HG02642 (cell line): Measurements from ENCODE around the gene PDZRN3.
"Not testable (repeated sequence)": the region's sequence is repeated elsewhere in the genome, so short reads cannot be mapped to it uniquely, and the experiment has no call there.

Source experiments
- ATAC-seq: cut with Tn5 transposase; IDR thresholded peaks from one replicate; pipeline ENCODE4 v1.9.1; 2021; ENCODE audit warnings: mild to moderate bottlenecking; ENCODE audit not compliant: unreplicated experiment, poor library complexity

The PDZRN3 gene

GRCh38 chr3:73471986-73472787, 152.6 kb downstream of the PDZRN3 start:
- ATAC-seq: no peak

DNA sequence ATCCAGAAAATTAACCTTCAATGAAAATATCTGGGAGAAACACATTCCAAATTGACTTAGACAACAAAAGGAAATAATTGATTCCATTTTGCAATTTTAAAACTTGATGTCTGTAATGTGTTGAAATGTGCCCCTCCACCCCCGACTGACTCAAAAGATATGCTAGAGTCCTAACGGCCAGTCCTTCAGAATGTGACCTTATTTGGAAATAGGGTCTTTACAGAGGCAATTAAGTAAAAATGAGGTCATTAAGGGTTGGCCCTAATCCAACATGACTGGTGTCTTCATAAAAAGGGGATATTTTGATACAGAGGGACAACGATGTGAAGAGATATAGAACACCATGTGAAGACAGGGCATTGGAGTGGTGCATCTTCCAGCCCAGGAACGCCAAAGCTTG, 153.9 kb downstream of the PDZRN3 start:
- no peak for ATAC-seq

GRCh38 chr3:73469331-73469730, 155.4 kb downstream of the PDZRN3 start:
- no peak for ATAC-seq

GRCh38 chr3:73467211-73467610, 157.5 kb downstream of the PDZRN3 start:
- no peak for ATAC-seq

- no peak for ATAC-seq
These were observed 158.8 kb downstream of the PDZRN3 start for GRCh38 chr3:73465926-73466325.

DNA sequence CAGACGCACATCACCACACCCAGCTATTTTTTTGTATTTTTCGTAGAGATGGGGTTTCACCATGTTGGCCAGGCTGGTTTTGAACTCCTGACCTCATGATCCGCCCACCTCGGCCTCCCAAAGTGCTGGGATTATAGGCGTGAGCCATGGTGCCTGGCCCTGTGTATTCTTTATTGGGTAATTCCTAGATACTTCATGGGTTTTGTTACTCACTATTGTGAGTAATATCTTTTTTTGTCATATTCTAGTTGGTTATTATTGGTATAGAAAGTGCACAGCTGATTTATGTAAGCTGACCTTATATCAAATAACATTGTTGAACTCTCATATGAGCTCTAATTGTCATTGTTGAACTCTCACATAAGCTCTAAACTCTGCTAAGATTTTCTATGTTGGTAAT, 160.6 kb downstream of the PDZRN3 start:
- not testable (repeated sequence) for ATAC-seq

DNA sequence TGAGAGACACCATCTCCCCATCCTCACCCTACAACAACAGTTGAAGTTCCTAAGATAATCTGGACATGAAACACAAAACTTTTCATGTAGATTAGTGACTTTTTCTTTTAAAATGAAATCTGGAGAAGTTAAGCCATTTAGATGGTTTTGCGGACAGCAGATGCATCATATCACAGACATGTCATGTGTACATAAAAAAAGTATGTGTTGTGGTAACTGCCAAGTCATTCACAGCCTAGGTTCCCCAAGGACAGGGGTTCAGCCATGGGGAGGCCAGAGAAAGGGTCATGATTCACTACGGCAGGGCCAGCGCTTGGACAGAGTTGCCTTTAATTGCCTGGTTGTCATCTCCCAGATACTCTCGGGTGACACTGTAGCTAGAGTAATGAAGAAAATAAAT, 163.2 kb downstream of the PDZRN3 start:
- ATAC-seq: no peak

GRCh38 chr3:73459711-73460110, 165.0 kb downstream of the PDZRN3 start:
- ATAC-seq: no peak

- ATAC-seq: no peak
These were observed 171.1 kb downstream of the PDZRN3 start for GRCh38 chr3:73453666-73454065.

DNA sequence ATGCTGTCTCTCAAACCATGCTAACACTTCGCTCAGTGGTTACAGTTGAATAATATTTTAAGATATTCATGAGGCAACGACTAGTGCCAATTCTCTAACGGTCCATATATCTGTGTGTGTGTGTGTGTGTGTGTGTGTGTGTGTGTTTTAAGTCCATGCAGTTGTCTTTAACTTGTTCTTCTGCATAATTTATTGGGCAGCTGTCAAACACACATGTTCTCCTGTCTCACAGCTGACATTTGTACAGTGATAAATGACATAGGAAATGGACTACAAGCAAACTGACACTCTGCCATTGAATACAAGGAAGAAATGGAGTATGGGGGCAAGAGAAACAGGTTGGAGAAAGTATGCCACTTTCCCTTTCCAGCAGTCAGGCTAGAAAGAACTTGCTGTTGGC, 172.0 kb downstream of the PDZRN3 start:
- ATAC-seq: no peak

DNA sequence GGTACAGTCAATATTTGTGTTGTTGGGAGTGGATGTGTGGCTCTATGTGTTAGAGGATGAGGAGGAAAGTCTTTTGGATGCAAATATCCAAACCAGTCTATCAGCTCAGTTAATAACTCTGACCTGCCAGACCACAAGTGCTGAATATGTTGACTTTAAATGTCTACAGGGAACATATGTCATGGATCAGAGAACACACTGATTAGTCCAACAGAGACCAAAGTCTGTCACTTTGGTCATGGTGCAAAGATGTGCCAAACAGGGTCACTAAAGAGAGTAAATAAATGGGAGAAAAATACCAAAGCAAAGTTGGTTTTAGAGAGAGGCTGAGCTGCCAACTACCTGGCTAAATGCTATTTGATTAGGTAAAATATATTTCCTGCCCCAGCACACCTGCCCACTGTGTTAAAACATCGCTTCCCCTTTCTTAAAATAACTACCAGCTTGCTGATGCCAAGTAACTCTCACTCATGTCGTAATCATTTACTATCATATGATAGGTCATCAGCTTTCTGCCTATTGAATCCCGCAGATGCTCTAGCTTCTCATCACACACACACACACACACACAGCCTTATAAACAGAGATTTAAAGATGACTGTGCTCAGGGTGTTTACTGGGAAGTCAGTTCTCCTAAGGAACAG, 173.3 kb downstream of the PDZRN3 start:
- peak; percentile 35 for ATAC-seq

DNA sequence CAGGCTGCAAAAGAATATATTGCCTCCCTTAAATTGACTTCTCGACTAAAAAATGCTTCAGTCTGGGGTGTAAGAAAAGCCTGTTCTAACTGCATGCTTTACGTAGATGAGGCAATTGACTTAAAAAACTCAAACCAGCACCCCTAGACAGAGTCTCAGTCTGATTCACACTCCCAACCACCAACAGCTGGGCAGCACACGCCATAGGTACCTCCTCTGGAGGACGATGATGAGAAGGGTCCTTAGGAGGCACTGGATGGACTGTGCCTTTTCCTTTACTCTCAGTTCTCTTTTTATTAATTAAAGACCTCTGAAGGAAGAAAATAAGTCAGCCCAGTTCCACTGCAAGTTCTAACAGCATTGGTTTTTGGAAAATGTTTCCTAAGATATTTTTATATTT, 175.0 kb downstream of the PDZRN3 start:
- ATAC-seq: peak; percentile 49

DNA sequence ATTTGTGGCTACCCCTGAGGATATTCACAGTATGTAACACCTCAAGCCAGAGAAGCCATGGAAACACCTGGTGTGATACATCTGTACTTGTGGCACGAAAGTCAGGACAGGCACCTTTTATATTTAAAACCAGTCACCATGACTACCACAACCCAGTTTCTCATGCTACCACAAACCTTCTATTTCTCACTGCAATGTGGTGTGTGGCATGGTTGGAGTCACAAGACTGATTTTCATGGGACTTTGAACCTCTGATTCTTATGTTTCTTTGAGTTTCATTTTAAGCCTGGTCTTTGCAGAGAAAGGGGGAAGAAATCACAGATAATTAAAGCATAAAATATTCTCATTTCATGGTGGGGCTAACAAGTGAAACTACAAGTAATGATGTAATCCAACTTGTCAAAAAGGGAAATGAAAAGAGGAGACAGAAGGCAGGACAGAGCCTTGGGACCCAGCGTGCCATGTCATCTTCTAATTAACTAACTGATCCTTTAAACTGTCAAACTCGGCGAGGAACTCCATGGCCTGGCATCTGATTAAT, 175.9 kb downstream of the PDZRN3 start:
- peak; percentile 93 for ATAC-seq

GRCh38 chr3:73448041-73448440, 176.7 kb downstream of the PDZRN3 start:
- no peak for ATAC-seq

DNA sequence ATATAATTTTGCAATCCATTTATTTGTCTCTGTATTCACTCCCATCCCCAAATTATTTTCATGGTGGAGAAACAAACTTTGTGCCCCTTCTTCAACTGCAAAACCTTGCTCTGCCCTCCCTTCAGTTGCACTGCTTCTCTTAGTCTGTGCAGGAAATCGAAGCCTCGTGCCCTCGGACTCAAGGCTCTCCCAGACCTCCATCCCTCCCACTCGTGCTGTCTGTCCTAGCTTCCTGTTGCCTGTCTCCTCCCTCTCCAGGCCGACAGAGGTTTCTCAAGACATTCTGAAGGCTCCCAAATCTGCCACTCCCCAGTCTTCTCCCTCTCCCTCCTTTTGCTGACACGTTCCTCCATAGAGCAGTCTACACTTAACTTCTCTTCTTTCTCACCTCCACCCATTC, 177.6 kb downstream of the PDZRN3 start:
- no peak for ATAC-seq

DNA sequence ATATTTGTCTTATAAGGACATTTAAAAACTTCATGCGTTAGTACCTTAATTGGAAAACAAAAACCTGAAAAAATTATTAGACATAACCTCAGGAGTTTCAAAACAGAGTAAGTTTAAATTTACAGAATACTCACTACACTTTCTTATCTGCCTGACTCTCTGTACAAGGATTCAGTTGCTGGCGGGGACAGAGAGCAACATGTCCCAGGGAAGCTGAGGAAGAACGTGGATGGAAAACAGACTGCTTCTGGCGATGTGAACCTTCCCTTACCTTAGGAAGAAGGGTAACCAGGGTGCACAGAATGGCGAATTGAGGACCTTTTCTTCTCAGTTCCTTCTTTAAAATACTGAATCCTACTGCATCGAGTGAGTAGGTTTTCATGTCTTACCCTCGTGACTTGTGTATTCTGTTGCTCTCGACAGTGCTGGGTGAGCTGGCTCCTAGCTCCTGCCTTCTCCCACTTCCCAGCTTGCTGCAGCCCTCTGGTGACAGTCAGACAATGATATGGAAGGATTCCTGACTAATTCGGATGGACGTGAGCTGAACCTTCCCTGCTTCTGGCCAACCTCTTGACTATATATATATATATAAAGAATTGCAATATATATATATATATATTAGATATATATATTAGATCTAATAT, 178.2 kb downstream of the PDZRN3 start:
- ATAC-seq: no peak

DNA sequence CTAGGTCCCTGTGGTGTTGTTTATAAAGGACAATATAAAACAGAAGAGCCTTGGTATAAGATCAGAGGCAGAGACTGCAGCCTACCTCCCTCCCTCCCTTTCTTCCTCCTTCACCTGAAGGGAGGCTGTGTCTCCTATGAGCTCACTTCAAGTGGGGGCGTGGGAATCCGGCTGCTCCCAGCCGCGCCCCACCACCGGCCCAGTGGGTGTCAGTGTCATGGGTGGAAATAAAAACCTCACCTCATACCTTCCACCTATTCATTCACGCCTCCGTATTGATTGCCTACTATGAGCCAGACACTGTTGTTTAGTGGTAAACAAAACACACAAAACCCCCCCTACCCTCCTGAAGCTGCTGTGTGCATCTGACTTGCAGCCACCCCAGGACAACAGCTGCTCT, 181.9 kb downstream of the PDZRN3 start:
- ATAC-seq: no peak

GRCh38 chr3:73442152-73442551, 182.6 kb downstream of the PDZRN3 start:
- no peak for ATAC-seq

GRCh38 chr3:73437828-73438227, 186.9 kb downstream of the PDZRN3 start:
- no peak for ATAC-seq

GRCh38 chr3:73435055-73435454, 189.7 kb downstream of the PDZRN3 start:
- no peak for ATAC-seq

DNA sequence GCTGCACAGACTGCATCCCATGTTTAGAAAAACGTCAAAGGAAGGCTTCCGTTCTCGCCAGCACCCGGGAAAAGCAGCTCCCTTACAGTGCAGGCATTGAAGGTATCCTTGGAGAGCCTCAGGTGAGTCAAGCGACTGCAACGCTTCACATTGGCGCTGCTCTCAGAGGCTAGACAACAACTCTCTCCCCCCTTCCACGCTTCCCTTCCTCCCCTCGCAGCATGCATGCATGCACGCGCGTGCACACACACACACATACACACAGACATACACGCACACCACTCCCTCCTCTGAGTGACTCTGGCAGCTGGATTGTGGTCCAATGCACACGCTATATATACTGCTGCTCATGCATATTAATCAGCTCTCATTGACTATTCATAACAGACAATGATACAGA, 191.1 kb downstream of the PDZRN3 start:
- ATAC-seq: no peak
